HT-29 (cell line): ENCODE measurements around the gene SLC16A13. TPM values are rescaled to one million over a fixed set of nuclear protein-coding genes. Genes with fewer than 3 reads are reported as not detected.
A peak's percentile ranks its signal among the peaks of the same experiment; 100 is the strongest.

ENCODE experiments used
- DNase-seq: peaks from one replicate; pipeline ENCODE4 v3.0.0-alpha.2; 2015; ENCODE audit warnings: low spot score
- total RNA-seq: library from RNA; depleted of rRNA; stranded (reverse); fragments of >200 nt; shearing (Covaris generic); gene quantifications from 2 replicates; pipeline ENCODE4 v1.2.3, GENCODE V29; 2014

SLC16A13 gene
- total RNA-seq, 1 experiment from 2014 or later: 0.28 TPM

DNA sequence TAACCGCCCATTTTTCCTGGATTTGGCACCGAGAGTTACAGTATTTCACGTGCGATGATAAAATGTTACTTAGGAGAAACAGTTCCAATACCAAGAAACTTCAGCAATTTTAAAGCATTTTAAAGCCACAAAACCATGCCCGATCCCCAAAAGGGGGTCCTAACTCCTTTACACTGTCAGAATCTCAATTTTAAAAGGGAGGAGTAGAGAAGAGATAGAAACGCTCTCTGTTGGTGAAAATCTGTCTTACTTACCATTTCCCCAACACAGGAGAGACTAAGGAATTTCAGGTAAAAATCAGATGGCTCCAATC is 23.9 kb upstream of the SLC16A13 start:
- peak; percentile 23 for DNase-seq

DNA sequence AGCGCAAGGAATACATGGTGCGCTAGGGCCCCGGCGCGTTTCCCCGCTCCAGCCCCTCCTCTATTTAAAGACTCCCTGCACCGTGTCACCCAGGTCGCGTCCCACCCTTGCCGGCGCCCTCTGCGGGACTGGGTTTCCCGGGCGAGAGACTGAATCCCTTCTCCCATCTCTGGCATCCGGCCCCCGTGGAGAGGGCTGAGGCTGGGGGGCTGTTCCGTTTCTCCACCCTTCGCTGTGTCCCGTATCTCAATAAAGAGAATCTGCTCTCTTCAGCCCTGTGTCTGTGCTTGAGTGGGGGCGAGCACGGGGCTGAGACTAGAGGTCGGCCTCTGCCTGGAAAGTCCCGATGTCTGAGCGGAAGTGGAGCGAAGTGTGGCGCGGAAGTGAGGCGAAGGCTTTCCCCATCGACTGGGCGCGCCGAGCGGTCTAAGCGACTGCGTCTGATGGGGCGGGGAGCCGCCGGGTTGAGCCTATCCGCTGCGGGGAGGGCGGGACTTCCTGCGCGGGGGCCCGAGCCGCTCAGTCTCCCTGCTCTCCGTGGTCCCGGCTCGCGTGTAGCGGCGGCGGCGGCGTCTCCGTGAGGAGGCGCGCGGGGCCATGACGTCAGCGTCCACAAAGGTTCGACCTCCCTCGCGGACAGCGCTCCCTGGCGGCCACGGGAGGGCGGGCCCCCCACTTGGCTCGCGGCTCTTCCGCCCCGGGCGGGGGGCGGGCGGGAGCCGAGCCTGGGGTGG is 21.4 kb upstream of the SLC16A13 start:
- DNase-seq: peak; percentile 90

DNA sequence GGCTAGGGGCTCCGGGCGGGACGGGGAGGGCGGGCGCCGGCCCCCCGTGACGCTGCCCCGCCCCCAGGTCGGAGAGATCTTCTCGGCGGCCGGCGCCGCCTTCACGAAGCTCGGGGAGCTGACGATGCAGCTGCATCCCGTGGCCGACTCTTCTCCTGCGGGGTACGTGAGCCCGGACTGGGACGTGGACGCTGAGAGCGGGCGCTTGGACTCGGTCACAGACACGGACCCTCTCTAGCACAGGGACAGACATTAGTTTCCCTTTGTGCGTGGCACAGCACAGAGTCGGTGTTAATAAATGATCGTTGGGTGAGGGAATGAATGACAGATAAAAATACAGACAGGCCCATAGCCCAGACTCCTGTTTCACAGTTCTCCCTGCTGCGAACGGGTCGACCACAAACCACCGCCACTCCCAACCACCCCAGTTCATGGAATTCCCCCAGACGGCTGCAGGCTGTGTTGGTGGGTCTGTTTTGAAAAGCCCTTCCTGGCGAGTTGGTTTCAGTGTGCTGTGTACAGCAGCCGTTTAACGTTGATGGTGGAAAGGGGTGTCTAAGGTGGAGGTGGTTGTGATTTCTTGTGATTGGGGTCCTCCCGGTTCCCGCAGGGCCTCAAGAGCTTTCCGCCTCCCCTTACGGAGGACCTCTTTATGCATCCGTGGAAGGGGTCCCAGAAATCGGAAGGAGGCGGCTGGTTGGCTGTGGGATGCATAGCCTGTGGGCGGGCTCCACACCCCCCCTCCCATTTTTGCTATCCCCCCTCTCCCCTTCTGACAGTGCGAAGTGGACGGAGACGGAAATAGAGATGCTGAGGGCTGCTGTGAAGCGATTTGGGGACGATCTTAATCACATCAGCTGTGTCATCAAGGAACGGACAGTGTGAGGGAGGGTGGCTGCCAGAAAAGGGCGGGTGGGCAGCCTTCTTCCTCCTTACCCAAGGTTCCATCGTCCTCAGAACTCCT is 20.5 kb upstream of the SLC16A13 start:
- no peak for DNase-seq

DNA sequence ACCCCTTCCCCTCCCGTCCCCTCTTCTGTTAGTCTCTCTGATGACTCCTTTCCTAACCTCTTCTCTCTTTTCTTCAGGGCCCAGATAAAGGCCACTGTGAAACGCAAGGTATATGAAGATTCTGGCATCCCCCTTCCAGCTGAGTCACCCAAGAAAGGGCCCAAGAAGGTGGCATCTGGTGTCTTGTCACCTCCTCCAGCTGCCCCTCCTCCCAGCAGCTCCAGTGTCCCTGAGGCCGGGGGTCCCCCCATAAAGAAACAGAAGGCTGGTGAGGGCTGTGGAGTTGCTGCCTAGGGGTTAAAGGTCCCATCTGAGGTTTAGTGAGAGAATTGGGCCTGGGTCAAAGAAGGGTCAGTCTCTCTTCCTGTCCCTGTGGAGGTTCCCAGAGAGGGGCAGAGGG is 19.4 kb upstream of the SLC16A13 start:
- no peak for DNase-seq

DNA sequence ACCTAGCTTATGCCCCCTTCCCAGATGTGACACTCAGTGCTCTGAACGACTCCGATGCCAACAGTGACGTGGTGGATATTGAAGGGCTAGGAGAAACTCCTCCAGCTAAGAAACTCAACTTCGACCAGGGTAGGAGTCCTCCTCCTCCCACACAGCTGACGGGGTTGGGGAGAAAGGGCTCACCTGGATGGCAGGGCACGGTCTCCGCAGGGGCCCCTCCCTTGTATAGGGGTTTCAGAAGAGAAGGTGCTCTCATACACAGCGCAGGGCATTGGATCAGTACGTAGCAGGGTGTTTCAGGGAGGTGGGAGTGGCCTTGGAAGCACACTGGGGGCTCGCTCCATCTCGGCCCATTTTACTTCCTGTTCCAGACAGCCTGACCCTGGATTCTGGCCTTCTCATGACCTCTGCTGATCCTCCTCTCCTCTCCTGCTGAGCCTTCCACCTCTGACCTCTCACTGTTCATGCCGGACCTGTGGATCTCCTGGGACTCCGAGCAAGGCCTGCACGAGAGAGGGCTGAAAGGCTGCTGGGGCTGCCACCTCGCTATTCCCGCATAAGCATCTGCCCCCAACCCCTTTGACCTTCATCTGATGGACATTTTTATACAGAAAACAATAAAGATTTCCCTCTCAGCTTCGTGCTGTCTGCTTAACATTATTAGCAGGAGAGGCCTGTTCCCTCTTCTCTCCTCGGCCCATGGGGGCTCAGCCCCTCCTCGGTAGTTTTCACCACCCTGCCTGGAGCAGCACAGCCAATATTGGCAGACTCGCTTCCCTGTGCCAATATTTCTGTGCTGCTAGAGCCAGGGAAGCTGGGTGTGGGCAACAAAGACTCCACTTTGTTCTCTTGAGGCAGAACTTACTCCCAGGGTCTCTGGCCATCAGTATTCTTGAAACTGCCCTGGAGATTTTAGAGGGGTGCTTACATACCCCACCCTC is 18.7 kb upstream of the SLC16A13 start:
- DNase-seq: no peak

DNA sequence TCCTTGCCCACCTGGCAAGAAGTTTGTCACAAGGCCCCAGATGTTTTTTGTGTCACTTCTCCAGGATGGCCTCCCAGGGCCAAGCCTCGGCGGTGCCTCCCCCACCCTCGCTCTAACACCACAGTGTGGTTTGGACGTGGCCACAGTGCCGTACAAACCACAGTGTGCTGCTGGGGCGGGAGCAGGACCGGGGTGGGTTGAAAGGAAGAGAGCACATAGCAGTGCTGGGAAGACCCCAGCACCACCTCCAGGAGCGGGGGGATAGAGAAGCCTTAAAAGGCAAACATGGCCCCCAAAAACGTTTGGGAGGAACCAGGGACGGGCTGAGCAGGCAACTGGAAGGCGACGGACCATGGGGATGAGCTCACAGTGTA is 18.0 kb upstream of the SLC16A13 start:
- DNase-seq: no peak

DNA sequence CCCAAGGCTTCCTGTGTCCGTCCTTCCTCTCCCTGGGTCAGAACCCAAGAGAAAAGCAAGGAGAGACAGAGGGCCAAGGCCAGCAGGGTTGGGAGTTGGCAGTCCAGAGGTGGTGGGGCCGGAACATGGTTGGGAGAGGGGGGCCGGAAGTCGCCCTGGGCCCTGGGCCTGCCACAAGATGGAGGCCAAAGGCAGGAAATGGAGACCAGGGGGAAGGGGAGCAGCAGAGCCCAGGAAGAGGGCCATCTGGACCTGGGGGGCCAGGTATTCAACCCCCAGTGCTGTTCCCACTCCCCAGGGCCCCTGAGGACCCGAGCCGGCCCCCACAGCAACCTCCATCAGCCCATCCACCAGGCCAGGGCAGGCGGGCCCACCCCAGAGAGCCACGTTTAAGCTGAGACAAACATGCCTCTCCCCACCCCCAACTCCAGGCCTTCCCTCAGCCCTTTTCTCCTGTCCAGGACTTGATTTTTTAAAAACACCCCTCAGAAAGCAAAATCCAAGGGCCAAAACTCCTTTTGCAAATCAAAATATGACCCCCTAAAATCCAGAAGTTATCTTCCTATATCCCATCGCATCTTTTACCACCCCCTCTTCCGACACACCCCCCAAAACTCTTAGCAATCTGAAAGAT is 17.4 kb upstream of the SLC16A13 start:
- no peak for DNase-seq

DNA sequence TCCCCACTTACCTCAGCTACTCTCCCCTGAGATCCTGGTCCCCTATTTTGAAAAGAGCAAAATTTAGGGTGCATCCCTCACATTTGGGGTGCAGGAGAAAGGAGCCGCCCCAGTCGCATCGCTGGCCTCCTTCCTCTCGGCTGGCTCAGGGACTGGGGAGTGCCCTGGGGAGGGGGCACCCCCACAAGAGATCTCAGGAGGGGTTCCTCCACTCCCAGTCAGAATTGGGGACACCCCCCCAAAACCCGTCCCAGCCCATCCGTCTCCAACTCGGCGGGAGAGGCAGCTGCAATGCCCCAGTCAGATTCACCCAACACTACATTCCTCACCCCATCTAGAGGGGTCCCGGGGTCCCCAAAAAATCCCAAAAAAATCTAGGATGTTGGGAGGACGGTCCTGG is 16.4 kb upstream of the SLC16A13 start:
- DNase-seq: no peak

DNA sequence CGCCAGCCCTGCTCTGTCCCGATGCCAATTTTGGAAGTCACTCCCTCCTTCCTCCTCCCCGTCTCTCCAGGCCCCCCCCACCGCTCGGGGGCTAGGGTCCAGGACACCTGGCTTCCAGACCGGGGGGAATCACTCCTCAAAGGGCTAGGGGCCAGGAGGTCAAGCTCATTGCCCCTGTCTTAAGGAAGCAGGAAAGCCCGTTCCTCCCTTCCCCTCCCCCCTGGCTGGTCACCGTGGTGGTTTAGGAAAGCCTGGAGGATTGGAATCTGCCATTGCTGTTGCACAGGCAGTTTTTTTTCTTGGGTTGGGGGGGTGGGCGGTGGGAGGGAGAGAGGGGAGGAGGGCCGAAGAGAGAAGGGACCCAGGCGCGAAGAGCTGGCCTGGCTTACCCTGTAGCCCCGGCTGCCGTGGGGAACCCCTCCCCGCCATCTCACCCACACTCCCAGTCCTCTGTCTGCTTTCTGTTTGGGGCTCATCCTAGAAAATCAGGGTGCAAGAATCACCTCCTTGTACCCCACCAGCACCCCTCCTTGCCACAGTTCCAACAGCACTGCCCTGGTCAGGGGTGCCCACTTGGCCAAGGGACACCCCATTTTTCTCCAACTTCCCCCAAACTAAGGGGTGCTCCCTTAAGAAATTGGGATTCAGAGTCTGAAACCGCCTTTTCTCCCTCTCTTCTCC is 15.8 kb upstream of the SLC16A13 start:
- no peak for DNase-seq

DNA sequence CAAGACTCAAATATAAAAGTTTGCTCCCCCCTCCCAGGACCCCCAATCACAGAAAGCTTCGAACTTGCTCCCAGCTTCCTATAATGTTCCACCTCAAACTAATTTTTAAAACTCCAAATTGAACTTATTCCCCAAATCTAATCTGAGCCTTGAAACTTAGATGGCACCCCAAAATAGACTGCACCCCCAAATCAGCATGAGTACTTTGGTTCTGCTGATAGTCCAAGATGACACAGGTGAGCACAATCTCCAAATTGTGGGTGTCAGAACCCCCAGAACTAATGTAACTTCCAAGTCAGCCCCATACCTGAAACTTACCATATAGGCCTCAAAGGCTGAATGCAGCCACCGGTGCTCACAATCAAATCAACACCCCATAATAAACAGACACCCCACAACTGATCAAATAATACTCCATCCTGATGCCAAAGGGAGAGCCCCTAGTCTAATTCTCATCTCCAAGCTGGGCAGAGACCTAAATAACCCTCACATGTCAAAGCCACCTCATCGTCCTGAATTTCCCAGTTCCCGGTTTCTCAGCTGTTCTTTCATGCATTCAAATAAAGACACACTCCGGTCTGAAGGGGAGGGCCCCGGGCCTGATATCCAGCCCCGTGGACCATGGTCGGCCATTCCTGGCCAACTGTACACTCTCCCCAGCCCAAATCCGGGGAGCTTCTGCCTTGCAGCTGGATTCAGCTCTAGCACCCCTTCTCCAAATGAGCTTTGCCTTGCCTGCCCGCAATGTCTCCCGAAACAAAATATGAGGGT is 14.7 kb upstream of the SLC16A13 start:
- DNase-seq: no peak

DNA sequence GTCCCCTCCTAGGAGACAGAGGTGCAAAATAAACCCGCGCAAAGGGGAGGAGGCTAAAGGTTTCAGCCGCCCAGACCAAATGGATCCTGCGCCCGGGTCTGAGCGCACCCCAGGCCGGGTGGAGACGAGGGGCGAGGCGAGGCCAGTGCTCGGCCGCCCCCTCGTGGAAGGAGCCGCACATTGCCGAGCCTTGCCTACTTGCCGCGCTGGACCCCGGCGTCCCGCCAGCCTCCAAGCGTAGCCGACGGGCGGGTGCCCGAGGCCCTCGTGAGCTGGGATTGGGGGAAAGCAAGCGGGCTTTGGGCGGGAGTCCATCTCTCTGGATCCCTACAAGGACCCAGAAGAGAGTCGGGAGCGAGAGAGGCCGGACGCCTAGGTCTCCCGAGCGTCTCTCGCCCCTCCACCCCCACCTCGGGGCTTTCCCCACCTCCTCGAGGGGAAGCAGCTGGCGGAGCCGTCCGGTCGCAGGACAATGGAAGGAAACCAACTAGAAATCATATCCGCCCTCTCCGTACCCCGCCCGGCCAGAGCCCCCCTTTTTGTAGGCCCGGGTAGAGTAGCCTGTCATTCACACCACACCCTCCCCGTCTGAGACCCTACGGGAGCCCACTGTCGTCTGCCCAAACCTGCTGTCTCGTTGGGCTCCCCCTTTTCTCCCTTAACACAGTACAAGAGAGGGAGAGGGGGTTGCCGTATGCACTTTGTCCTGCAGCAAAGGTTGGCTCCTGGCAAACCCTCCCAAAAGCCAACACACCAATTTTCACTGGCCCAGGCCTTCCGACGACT is 13.6 kb upstream of the SLC16A13 start:
- DNase-seq: peak; percentile 55

DNA sequence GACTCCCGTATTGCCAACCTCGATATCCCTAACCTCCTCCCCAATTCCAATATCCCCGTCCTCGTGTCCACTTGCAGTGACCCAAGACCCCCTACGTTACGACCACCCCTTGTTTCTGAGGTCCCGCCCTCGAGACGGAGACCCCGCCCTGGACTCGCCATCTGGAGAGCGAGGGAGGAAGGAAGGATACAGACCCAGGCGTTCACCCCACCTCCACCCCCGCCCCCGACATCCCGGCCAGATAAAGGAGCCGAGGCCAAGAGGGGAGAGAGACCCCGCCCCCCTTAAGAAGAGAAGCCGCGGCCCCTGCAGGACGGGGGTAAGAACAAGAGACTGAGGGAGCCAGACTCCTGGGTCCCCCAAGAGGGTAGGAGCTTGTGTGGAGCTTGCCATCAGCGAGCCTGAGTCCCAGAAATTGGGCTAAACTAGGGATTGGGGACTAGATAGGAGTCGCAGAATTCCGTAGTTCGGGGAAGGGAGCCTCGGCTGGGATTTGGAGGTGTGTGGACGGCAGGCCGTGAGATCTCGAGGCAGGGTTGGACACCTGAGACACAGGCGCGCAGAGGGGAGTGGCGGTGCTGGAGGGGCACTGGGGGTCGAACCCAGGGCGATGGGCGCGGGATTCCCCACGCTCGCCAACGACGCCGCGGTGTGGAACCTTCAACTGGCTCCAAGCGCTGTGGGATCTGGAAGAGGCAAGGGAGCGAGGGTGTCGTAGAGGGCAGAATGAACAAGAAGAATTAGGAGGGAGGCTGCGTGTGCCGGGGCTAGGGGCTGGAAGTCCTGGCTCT is 12.8 kb upstream of the SLC16A13 start, which contains the start of gene BCL6B:
Gene BCL6B, plus strand, starts transcription at position 270 of the 791 bp plus-strand sequence. CDS start 622 bp downstream, outside the sequence.
- no peak for DNase-seq

DNA sequence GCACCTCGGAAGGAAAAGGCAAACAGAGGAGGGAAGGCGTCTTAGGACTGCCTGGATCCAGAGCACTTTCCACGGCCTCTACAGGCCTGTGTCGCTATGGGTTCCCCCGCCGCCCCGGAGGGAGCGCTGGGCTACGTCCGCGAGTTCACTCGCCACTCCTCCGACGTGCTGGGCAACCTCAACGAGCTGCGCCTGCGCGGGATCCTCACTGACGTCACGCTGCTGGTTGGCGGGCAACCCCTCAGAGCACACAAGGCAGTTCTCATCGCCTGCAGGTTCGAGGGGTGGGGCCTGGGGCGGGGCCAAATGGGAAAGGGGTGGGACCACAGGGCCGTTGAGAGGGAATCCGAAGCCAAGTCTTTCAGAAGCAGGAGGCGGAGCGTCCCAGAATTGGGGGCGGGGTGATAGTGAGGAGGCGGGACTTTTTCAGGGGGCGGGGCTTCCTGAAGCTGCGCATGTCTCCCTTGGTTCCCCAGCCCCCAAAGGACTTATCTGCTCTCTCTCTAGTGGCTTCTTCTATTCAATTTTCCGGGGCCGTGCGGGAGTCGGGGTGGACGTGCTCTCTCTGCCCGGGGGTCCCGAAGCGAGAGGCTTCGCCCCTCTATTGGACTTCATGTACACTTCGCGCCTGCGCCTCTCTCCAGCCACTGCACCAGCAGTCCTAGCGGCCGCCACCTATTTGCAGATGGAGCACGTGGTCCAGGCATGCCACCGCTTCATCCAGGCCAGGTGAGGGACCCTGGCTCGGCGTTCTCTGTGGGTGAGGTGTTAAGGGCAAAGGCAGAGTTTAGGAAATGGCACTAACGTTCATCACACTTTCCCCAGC is 12.0 kb upstream of the SLC16A13 start:
- DNase-seq: peak; percentile 5

DNA sequence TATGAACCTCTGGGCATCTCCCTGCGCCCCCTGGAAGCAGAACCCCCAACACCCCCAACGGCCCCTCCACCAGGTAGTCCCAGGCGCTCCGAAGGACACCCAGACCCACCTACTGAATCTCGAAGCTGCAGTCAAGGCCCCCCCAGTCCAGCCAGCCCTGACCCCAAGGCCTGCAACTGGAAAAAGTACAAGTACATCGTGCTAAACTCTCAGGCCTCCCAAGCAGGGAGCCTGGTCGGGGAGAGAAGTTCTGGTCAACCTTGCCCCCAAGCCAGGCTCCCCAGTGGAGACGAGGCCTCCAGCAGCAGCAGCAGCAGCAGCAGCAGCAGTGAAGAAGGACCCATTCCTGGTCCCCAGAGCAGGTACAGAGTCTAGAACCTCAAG is 11.4 kb upstream of the SLC16A13 start:
- no peak for DNase-seq

DNA sequence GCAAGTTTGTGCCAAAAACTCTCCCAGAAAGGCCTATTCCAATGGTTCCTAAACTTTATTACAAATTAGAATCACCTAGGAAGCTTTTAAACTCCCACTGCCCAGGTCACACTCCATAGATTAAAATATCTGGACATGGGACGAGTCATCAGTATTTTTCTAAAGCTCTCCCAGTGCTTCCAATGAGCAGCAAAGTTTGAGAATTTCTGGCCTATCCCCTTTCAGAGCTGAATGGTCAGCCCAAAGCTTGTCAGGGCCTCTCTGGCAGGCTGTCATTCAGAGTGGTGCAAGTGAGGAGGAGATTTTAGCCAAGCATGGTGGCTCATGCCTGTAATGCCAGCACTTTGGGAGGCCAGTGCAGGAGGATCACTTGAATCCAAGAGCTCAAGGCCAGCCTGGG is 10.6 kb upstream of the SLC16A13 start:
- no peak for DNase-seq

DNA sequence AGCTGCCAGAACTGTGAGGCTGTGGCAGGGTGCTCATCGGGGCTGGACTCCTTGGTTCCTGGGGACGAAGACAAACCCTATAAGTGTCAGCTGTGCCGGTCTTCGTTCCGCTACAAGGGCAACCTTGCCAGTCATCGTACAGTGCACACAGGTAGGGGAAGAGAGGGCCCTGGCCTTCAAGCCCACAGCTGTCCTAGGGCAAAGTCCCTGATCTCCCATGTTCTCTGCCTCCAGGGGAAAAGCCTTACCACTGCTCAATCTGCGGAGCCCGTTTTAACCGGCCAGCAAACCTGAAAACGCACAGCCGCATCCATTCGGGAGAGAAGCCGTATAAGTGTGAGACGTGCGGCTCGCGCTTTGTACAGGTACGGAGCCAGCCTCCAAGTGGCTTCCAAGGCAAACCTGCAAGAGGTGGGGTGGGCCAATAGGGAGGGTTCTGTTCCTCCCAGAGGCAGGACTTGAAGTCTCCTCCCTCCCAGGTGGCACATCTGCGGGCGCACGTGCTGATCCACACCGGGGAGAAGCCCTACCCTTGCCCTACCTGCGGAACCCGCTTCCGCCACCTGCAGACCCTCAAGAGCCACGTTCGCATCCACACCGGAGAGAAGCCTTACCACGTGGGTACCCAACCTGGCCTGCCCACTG is 9.2 kb upstream of the SLC16A13 start:
- no peak for DNase-seq

DNA sequence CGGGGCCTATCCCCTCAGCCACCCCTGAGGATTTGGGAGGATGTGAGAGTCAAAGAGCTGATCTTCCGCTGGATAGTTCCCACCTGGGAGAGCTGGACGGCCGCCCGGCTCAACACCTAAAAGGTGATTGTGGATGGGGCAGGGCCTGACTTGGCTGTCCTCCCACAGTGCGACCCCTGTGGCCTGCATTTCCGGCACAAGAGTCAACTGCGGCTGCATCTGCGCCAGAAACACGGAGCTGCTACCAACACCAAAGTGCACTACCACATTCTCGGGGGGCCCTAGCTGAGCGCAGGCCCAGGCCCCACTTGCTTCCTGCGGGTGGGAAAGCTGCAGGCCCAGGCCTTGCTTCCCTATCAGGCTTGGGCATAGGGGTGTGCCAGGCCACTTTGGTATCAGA is 8.5 kb upstream of the SLC16A13 start:
- DNase-seq: no peak
